GM10248 (cell line): ENCODE results near the gene FAM177B.

Experiments used
- CTCF ChIA-PET: fragments of 300-600 bp; sonication (Branson Sonifier 250); formaldehyde crosslinking; extraction: SDS; loops from one replicate; lab custom pipeline; 2021; ENCODE audit warnings: antibody characterized with exemption; lab: Yijun Ruan, JAX
- POLR2A ChIA-PET: fragments of 350-650 bp; sonication (Branson Sonifier 250); formaldehyde crosslinking; extraction: SDS; loops from one replicate; lab custom pipeline; 2020; ENCODE audit warnings: antibody characterized with exemption; lab: Yijun Ruan, JAX
- DNase-seq: peaks from one replicate; pipeline ENCODE4 v3.0.0; 2012; ENCODE audit errors: extremely low spot score
- CTCF ChIP-seq: IDR thresholded peaks from 2 replicates; pipeline ENCODE4 v1.5.1; 2012; ENCODE audit warnings: mild to moderate bottlenecking, low read depth; ENCODE audit errors: extremely low read depth, missing control alignments, control extremely low read depth

FAM177B gene

GRCh38 chr1:222702210-222702609 lies 34.8 kb upstream of the FAM177B start:
- CTCF ChIA-PET = interaction anchor here (0.7 to 2.4 kb wide), 2 partner anchors 17 to 32 kb away, joined by 3 to 7 read pairs; no protein-coding TSS in a partner anchor
- TF ChIP-seq CTCF = no peak
- POLR2A ChIA-PET = no interaction called here
- DNase-seq = no peak

- ChIA-PET CTCF (no interaction called here), POLR2A (no interaction called here)
- no peak for DNase-seq
- TF ChIP-seq CTCF = no peak
Measured at GRCh38 chr1:222704260-222704659, 32.7 kb upstream of the FAM177B start.

DNA sequence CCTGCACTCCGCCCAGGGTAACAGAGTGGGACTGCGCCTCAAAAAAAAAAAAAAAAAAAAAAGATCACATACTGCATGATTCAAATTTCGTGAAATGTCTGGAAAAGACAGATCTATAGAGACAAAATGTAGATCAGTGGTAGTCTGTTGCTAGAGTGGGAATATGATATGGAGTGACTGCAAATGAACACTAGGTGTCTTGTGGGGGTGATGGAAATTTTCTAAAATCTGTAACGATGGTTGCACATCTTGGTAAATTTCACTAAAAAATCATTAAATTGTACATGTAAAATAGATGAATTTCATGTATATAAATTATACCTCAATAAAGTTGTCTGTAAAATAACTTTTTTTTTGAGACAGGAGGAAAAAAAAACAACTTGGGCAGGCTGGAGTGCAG lies 30.2 kb upstream of the FAM177B start:
- ChIA-PET CTCF (no interaction called here), POLR2A (no interaction called here)
- no peak for DNase-seq
- no peak for TF ChIP-seq CTCF

DNA sequence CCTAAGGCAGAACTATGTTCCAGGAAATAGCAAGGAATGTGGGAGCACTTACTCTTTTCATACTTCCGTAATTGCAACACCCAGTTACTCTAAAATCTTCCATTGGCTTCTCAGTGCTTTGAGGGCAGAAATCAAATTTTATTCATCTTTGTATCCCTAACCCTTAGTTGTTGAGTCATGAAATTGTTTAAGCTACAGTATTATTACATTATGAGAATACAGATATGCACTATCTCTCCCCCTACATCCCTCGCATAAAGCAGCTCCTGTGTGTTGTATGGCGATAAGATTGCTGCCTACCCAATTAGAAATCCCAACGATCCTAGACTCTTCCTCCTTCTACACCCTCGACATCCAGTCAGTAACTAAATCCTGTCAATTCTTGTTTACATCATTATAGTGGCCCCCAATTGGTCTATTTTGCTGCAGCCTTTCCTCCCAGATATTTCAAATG lies 27.3 kb upstream of the FAM177B start:
- POLR2A ChIA-PET = no interaction called here
- CTCF ChIA-PET = no interaction called here
- DNase-seq = no peak
- TF ChIP-seq CTCF = no peak

DNA sequence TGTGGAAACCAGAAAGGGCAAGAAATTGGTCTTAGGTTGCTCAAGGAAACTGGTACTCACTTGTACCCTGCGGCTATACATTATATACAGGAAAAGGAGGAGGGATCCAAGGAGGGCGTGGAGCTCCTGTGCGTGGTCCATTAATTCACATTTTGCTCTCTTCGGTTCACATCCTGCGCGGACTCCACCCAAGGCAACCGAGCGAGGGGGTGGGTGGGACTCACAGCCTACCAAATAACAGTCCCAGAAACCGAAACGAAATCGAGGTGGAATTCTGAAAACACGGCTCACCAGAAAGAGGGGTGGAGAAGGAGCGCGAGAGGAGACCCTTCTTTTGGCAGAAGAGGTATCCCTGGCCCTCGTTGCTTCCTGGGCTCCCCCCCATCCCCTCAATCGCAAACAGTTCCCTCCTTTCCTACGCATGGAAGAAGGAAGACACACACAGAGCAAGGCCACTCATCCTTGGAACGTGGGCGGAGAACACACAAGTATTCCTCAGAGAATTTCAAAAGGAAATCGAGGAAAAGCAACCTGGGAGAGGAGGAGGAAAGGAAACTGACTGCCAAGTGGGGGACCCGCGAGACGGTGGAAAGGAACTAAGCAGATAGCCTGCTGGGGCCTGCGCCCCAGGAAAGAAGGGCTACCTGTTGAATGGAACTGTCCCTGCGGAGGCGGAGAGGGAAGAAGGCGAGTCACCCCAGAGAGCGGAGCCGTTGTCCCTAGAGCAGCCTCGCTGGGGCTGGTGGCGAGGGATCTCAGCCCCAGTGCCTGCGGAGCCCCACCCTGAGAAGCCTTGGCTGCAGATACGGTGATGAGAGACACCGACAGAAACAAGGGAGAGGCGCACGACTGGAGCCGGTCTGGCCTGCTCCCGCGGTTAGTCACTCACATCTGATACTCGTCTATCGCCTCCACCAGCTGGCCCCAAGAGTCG lies 25.4 kb upstream of the FAM177B start:
- ChIA-PET CTCF (interaction anchor here (1.5 to 1.6 kb wide), 3 partner anchors 9 to 77 kb away, joined by 3 to 5 read pairs (median 4); no protein-coding TSS in a partner anchor), POLR2A (no interaction called here)
- TF ChIP-seq CTCF = no peak
- peak; percentile 61 for DNase-seq

DNA sequence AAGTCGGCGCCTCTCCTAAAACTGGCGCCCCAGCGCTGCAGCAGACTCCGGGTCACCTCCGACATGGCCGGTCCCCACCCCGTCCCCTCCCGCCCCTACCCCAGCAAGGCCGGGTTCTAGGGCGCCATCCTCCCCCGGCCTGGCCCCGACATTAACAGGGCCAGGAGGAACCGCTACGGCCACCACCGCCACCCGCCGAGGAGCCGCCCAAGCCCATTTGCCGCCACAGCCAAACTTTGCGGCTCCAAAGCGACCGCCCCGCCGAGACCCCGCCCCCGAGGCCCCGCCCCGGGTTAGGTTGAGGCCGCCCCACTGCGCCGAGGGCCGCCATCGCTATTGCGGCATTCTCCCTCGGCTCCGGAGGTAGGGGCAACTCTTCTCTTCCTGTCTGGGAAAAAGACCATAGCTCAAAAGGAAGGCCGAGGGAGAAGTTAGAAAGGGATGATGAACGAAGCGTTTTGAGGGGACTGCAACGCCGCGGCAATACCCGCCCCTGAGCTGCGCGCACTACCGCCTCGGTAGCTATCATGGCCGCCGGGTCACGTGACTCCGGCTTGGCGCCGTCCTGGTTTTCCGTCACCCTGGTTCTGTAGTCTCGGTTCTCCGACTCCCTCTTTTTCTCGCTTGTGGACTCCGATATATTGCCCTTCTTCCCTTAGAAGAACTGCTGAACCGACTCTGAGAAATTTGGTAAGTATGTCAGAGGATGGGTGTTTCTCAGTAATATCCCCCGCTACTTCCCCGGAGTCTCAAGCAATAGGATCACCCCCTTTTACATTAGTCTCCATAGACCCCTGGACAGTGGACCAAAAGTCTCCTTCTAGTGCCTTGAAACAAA lies 24.5 kb upstream of the FAM177B start, which contains the start of the genes AIDA and BROX:
TSS of gene AIDA (minus strand) at position 239 of the 838 bp plus-strand sequence. CDS start at position 65, 174 bp downstream.
TSS of gene BROX (plus strand) at position 312 of the 838 bp plus-strand sequence. CDS start 3,136 bp downstream, outside the sequence.
- ChIA-PET POLR2A (interaction anchor here (1.1 kb wide), 1 partner anchor 68 kb away, joined by 4 read pairs; no protein-coding TSS in a partner anchor), CTCF (interaction anchor here (1.5 to 1.7 kb wide), 4 partner anchors 9 to 248 kb away, joined by 3 to 6 read pairs (median 4); no protein-coding TSS in a partner anchor)
- DNase-seq = peak; percentile 94
- TF ChIP-seq CTCF = no peak
